Vagina (tissue), 2 donors: ENCODE results near the gene E2F3.

Experiments used
- POLR2A ChIP-seq, 2 donors: fragments of 450-650 bp; IDR thresholded peaks; one replicate each; pipeline ENCODE4 v1.6.1; 2017; ENCODE audit warnings: antibody characterized with exemption in 2 of 2, mild to moderate bottlenecking in 2 of 2, moderate library complexity in 2 of 2
- POLR2AphosphoS5 ChIP-seq, 2 donors: sonication (generic); formaldehyde crosslinking; IDR thresholded peaks; one replicate each; pipeline ENCODE4 v1.9.0; 2017; ENCODE audit warnings: antibody characterized with exemption in 2 of 2, mild to moderate bottlenecking in 2 of 2, low read depth in 1 of 2; ENCODE audit not compliant: insufficient read depth in 1 of 2
- TF ChIP-seq, protein P1 (sequence below), 3 experiments: fragments of 450-650 bp in 2 of 3; fragments of 200-600 bp in 1 of 3; sonication (generic) in 1 of 3; IDR thresholded peaks; one replicate each; pipeline ENCODE4 v1.5.1; 2017 to 2019; ENCODE audit warnings: antibody characterized with exemption in 3 of 3, mild to moderate bottlenecking in 2 of 3, moderate library complexity in 2 of 3

DNA sequence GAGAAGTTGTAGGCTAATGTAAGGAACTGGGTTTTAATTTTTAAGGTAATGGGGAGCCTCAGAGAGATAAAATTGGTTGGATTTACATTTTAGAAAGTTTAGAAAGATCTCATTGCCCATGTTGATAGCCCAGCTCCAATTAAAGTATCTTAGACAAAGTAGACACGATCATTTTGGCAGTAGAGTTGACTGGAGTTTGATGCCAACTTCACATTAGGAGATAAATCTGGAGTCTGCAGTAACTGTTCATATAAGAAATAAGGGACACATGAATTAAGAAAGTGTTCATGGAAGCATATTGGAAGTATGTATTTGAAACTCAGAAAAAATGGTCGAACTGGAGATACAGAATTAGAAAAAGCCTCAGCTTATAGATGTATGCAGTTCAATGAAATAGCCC, 12.6 kb upstream of the E2F3 start:
- TF ChIP-seq POLR2AphosphoS5 (IDR thresholded peaks at IDR 0.05; ENCODE audit: insufficient read depth in 1 of 2, low read depth in 1 of 2) (no peak), POLR2A (IDR thresholded peaks at IDR 0.05) (no peak)
- TF ChIP-seq, protein P1, sequence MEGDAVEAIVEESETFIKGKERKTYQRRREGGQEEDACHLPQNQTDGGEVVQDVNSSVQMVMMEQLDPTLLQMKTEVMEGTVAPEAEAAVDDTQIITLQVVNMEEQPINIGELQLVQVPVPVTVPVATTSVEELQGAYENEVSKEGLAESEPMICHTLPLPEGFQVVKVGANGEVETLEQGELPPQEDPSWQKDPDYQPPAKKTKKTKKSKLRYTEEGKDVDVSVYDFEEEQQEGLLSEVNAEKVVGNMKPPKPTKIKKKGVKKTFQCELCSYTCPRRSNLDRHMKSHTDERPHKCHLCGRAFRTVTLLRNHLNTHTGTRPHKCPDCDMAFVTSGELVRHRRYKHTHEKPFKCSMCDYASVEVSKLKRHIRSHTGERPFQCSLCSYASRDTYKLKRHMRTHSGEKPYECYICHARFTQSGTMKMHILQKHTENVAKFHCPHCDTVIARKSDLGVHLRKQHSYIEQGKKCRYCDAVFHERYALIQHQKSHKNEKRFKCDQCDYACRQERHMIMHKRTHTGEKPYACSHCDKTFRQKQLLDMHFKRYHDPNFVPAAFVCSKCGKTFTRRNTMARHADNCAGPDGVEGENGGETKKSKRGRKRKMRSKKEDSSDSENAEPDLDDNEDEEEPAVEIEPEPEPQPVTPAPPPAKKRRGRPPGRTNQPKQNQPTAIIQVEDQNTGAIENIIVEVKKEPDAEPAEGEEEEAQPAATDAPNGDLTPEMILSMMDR (IDR thresholded peaks at IDR 0.05), result no peak
